ENCODE data around the gene DPP4.

GRCh38 chr2:161980976-161981375 lies 93.0 kb downstream of the DPP4 start:
- no peak for TF ChIP-seq CTCF (IDR thresholded peaks at IDR 0.05)
- TF ChIP-seq POLR2A (IDR thresholded peaks at IDR 0.05) = no peak
- TF ChIP-seq POLR2AphosphoS5 (IDR thresholded peaks at IDR 0.05) = no peak
- no peak for TF ChIP-seq EP300 (IDR thresholded peaks at IDR 0.05)
